Measurements from ENCODE around the gene VEZF1.
"Not testable (repeated sequence)": the region's sequence is repeated elsewhere in the genome, so short reads cannot be mapped to it uniquely, and the experiment has no call there.

VEZF1 gene

GRCh38 chr17:57976594-57976993, 11.5 kb downstream of the VEZF1 start:
- no peak for TF ChIP-seq POLR2A (IDR thresholded peaks at IDR 0.05; ENCODE audit: low read depth, low read length)
- no peak for FAIRE-seq
- no peak for DNase-seq (ENCODE audit: insufficient read length, low spot score)

GRCh38 chr17:57975044-57975443, 13.0 kb downstream of the VEZF1 start:
- FAIRE-seq: peak; percentile 15
- no peak for TF ChIP-seq POLR2A (IDR thresholded peaks at IDR 0.05; ENCODE audit: low read depth, low read length)
- DNase-seq (ENCODE audit: insufficient read length, low spot score): no peak

GRCh38 chr17:57974053-57974824, 13.8 kb downstream of the VEZF1 start:
- not testable (repeated sequence) for DNase-seq (ENCODE audit: insufficient read length, low spot score); FAIRE-seq

GRCh38 chr17:57972151-57972550, 15.9 kb downstream of the VEZF1 start:
- no peak for TF ChIP-seq POLR2A (IDR thresholded peaks at IDR 0.05; ENCODE audit: low read depth, low read length)
- no peak for DNase-seq (ENCODE audit: insufficient read length, low spot score)

GRCh38 chr17:57971572-57971971, 16.5 kb downstream of the VEZF1 start:
- FAIRE-seq: no peak
- no peak for TF ChIP-seq POLR2A (IDR thresholded peaks at IDR 0.05; ENCODE audit: low read depth, low read length)
- DNase-seq (ENCODE audit: insufficient read length, low spot score): no peak

More at GRCh38 chr17:57972151-57972550, 15.9 kb downstream of the VEZF1 start:
- FAIRE-seq: no peak

GRCh38 chr17:57970710-57971109, 17.3 kb downstream of the VEZF1 start:
- no peak for DNase-seq (ENCODE audit: insufficient read length, low spot score)
- TF ChIP-seq POLR2A (IDR thresholded peaks at IDR 0.05; ENCODE audit: low read depth, low read length): no peak
- no peak for FAIRE-seq

GRCh38 chr17:57968456-57968855, 19.6 kb downstream of the VEZF1 start:
- TF ChIP-seq POLR2A (IDR thresholded peaks at IDR 0.05; ENCODE audit: low read depth, low read length): no peak
- no peak for FAIRE-seq
- DNase-seq (ENCODE audit: insufficient read length, low spot score): no peak

GRCh38 chr17:57966875-57967274, 21.2 kb downstream of the VEZF1 start:
- no peak for FAIRE-seq
- no peak for TF ChIP-seq POLR2A (IDR thresholded peaks at IDR 0.05; ENCODE audit: low read depth, low read length)

GRCh38 chr17:57966246-57966645, 21.8 kb downstream of the VEZF1 start:
- no peak for TF ChIP-seq POLR2A (IDR thresholded peaks at IDR 0.05; ENCODE audit: low read depth, low read length)
- FAIRE-seq (no peak), DNase-seq (ENCODE audit: insufficient read length, low spot score) (no peak)

More at GRCh38 chr17:57966875-57967274, 21.2 kb downstream of the VEZF1 start:
- DNase-seq (ENCODE audit: insufficient read length, low spot score): no peak

GRCh38 chr17:57965521-57966160, 22.4 kb downstream of the VEZF1 start:
- TF ChIP-seq POLR2A (IDR thresholded peaks at IDR 0.05; ENCODE audit: low read depth, low read length): no peak
- DNase-seq (ENCODE audit: insufficient read length, low spot score) (no peak), FAIRE-seq (no peak)

GRCh38 chr17:57963149-57963511, 24.9 kb downstream of the VEZF1 start:
- FAIRE-seq (no peak), DNase-seq (ENCODE audit: insufficient read length, low spot score) (no peak)
- no peak for TF ChIP-seq POLR2A (IDR thresholded peaks at IDR 0.05; ENCODE audit: low read depth, low read length)

GRCh38 chr17:57962279-57963148, 25.5 kb downstream of the VEZF1 start:
- DNase-seq (ENCODE audit: insufficient read length, low spot score): no peak
- FAIRE-seq: no peak
- no peak for TF ChIP-seq POLR2A (IDR thresholded peaks at IDR 0.05; ENCODE audit: low read depth, low read length)

- TF ChIP-seq POLR2A (IDR thresholded peaks at IDR 0.05; ENCODE audit: low read depth, low read length): no peak
- DNase-seq (ENCODE audit: insufficient read length, low spot score): no peak
- FAIRE-seq: no peak
Measured at GRCh38 chr17:57959929-57960328, 28.1 kb downstream of the VEZF1 start.

GRCh38 chr17:57958391-57958790, 29.7 kb downstream of the VEZF1 start:
- FAIRE-seq: not testable (repeated sequence)

More at GRCh38 chr17:57958391-57958790, 29.7 kb downstream of the VEZF1 start:
- DNase-seq (ENCODE audit: insufficient read length, low spot score): not testable (repeated sequence)

Data from H54 (cell line).